Measurements from ENCODE around the gene RBBP8NL. TPM values are rescaled to one million over a fixed set of nuclear protein-coding genes. Genes with fewer than 3 reads are reported as not detected.

Gene RBBP8NL
- total RNA-seq, 1 donor from 2014 or later: not detected

DNA sequence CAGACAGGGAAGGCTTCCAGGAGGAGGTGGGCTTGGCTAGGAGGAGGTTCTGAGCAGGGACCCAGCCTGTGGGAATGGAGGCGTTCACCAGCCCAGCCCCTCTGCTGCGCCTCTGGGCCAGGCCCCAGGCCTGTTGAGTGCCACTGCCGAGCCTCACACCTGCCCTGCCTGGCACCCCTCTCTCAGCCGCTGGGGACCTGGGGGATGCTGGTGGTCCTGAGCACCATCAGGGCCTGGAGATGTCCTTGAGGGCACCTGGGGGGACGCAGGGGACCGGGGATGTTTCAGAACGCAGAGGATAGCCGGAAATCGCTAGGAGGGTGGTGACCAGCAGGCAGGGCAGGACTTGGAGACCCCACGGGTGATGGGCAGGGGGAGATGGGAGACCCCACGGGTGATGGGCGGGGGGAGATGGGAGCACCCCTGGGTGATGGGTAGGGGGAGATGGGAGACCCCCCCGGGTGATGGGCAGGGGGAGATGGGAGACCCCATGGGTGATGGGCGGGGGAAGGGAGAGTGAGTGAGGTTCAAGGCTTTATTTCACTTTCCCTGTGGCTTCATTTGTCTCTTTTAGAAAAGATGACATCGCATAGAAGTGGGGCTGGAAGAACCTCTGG, 35.7 kb upstream of the RBBP8NL start:
- ATAC-seq: no peak
- no peak for DNase-seq
- intact Hi-C loops (cut with micrococcal nuclease): no loop called here

DNA sequence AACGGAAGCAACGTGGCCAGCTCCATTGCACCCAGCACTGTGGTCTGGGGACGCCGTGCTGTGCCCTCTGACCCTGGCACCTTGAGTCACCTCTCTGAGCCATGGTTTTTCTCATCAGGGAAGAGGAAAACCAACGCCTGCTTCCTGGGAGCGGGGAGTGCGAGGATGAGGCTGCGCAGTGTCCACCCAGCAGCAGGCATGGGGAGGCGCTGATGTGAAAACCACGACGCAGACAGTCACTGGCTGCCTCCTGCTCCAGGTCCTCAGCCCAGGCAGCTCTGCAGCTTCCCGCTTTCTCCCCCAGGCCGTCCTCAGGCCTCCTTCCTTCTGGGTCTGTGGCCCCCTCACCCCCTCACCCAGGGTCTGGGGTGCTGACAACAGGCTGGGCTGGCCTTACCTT, 34.5 kb upstream of the RBBP8NL start:
- no peak for ATAC-seq
- DNase-seq: no peak
- intact Hi-C loops (cut with micrococcal nuclease): no loop called here

DNA sequence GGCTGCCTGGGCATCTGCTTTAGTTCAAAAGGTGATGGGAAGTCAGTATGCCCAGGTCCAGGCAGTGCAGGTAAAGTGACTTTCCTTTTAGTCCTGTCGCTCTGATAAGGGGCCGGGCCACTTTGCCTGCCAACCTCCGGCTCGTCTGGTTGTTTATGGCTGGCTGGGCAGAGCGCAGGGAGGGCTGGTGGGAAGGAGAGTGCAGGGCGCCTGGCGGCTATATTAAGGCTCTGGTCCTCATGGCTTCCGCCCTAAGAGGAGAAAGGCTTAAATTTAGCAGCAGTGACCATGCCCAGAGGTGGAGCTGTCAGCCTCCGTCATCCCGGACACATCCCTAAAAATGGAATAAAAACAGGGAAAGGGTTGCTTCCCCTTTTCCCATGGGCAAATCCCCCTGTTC, 33.8 kb upstream of the RBBP8NL start:
- ATAC-seq: peak; percentile 92
- intact Hi-C loops (cut with micrococcal nuclease): no loop called here

DNA sequence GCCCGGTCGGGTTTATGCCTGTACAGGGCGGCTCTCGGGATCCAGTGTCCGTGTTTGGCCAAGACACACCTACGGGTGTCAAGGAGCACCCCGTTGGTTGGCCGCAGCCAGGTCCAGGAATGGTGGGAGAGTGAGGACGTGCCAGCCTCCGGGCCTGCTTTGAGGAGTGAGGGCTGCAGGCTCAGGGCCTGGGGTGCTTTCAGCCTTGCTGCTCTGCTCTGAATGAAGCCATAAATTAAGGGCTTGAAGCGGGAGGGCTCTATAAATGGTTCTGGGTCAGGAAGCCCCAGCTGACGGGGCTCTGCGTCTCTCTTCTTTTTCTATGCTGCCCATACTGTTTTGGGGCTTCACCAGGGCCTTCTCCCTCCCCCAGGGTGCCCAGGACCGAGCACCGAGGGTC, 33.3 kb upstream of the RBBP8NL start:
- no peak for DNase-seq
- ATAC-seq: no peak
- intact Hi-C loops (cut with micrococcal nuclease): no loop called here

More for the DNA sequence above, 33.8 kb upstream of the RBBP8NL start:
- peak; percentile 80 for DNase-seq

DNA sequence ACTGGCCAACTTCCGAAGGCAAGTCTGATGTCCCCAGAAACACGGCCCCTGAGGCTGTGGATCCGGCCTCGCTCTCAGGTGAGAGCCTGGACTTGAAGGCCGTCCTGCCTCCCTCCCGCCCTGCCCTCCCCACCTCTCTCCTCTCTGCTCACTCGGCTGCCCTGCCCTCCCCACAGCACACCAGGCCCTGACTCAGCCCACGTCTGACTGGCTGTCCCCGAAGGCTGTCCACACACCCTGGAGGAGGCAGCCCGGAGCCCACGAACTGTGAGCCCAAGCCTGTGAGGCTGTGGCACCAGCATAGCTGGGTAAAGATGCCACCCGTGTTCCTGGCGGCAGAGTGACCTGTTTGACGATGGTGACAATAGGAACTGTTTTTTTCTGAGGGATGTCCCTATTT, 32.1 kb upstream of the RBBP8NL start:
- intact Hi-C loops (cut with micrococcal nuclease): no loop called here
- DNase-seq (no peak), ATAC-seq (no peak)

DNA sequence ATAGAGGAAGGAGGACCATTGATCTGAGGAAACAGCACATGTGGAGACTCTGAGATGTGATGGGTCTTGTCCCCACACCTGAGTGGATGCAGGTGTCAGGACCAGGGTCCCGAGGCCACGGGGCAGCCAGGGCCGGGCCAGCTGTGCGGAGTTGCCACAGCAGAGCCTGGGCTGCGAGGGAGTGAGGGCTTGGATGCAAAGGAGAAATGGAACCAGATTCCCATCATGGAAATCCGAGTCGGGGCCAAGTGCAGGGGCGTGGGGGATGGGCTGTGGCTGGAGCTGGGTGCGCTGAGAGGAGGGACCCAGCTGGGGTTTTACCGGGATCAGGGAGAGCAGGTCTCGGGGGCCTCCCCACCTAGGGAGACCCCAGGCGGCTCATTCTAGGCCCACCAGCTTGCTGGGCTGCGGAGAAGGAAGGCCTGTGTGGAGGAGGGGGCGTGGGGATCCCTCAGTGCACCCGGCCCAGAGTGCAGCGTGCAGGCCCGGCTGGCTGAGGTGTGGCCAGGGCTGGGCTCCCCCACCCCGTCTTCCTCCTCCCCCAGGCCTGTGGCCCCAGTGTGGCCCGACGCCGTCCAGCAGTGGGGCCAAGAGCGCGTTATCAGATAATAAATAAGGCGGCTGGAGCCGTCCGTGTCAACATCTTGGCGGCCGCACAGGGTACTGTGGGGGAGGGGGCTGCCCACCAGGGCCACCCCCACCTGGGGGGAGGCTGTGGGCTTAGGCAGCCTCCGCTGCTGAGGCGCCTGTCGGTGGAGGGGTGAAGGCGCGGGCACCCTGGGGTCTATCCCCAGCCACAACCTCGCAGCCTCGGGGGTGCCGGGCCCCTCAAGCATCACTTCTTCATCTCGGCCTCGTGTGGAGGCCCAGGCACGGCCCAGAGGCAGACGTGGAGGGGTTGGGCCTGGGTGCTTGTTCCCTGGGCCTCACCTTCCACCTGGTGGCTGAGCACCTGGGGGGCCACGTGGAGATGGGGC, 31.2 kb upstream of the RBBP8NL start:
- ATAC-seq (no peak), DNase-seq (no peak)
- intact Hi-C loops (cut with micrococcal nuclease): no loop called here

DNA sequence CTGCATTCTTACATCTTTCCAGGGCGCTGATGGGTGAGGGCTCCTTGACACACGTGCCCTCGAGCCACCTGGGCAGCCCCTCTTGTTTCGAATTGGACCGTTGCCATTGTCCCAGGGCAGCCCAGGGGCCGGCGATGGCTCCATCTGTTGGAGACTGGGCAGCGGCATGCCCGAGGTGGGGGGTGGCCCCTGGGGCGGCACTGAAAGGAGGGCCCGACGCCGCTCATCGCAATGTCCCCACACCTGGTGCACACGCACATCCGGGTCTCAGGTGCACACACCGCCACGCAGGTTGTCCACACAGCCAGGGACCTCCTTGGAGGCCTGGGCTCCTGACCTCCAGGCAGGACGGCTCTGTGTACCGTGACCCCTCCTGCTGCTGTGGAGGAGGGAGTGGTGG, 30.5 kb upstream of the RBBP8NL start:
- DNase-seq (no peak), ATAC-seq (no peak)
- intact Hi-C loops (cut with micrococcal nuclease): no loop called here

DNA sequence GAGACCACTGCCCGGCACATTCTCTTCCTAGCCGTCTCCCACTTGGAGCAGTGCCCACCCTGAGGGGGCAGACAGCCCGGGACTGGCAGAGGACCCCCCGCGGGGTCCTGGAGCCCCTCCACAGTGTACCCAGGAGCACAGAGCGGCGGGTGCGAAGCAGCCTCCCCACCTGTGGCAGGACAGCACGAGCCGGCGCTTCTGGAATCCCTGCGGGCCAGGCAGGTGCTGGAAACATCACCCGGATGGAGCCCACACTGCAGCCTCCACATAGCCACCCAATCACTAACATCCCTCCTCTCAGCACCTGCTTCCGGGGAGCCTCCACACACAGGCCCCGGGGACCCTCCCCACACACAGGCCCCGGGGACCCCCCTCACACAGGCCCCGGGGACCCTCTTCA, 29.8 kb upstream of the RBBP8NL start:
- intact Hi-C loops (cut with micrococcal nuclease): no loop called here

DNA sequence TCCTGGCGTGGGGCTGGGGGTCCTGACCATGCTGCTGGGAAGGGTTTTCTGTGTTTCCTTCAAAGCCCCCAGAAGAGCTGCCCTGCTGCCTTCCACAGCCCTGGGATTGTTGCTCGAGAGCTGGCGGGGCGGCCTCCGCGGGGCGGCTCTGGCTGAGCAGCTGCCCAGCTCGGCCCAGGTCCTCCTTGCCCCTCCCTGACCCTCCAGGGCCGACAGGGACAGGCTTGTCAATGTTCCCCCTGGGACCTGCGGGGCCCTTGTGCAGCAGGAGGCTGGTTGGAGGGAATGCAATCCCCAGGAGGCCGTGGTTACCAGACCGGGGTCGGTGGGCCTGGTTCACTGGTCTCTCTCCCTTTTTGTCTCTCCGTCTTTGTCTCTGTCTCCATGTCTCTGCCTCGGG, 28.6 kb upstream of the RBBP8NL start:
- ATAC-seq (no peak), DNase-seq (no peak)
- intact Hi-C loops (cut with micrococcal nuclease): no loop called here

More for the DNA sequence above, 29.8 kb upstream of the RBBP8NL start:
- ATAC-seq (no peak), DNase-seq (no peak)

DNA sequence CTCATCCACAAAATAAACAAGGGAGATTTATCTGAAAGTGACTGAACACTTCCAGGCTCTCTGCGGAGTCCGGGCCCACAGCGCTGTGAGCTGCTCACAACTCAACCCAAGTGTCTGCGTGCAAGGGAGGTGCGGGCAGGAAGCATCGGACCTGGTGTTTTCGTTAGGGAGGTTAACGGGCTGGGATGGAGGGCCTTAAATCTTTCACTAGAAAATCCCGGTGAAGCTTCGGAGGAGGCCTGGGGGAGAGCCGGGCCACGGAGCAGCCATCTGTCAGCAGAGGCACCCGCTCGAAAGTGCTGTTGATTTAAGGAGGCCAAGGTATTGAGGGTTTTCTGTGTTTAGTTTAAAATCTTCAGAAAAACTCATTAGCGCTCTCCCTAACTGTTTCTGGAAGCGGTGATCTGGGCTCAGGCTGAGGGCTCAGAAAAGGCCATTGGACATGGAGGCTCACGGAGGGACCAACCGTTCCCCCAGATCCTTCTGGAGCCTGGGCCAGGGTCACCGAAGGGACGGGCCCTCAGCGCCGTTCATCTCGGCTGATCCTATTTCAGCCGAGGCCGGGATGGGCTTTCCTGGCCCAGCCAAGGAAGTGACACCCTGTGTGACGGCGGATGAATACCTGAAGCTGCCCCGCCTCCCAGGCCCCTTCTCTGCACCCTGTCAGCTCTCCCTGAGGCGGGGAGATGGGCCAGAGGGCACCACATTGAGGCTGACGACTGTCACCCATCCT, 27.7 kb upstream of the RBBP8NL start:
- DNase-seq (no peak), ATAC-seq (no peak)
- intact Hi-C loops (cut with micrococcal nuclease): no loop called here

DNA sequence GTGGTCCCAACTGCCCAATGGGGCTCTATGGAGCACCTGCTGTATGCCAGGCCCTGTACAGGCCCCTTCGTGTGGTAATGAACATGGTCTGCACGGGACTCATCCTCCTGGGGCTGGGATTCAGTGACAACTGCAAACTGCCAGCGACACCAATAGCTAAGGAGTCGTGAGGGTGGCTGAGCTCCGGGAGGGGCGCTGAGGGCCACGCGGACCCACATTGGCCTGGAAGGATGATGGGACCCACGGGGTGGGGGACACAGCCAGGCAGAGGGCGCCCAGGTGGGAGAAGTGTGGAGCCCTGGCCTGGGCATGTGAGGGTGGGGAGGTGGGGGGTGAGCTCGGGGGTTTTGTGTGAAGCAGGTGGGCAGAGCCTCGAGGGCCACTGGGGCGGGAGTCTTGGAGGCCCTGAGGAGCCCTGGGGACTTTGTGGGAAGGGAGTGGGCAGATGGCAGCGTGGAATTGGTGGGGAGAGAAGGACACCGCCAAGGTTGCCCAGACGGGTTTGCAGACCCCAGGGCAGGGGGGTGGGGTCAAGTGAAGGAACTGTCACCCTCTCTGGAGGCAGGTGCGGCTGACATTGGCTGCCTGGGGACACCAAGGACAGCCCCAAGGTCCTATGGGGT, 26.0 kb upstream of the RBBP8NL start:
- DNase-seq (no peak), ATAC-seq (no peak)
- intact Hi-C loops (cut with micrococcal nuclease): no loop called here

DNA sequence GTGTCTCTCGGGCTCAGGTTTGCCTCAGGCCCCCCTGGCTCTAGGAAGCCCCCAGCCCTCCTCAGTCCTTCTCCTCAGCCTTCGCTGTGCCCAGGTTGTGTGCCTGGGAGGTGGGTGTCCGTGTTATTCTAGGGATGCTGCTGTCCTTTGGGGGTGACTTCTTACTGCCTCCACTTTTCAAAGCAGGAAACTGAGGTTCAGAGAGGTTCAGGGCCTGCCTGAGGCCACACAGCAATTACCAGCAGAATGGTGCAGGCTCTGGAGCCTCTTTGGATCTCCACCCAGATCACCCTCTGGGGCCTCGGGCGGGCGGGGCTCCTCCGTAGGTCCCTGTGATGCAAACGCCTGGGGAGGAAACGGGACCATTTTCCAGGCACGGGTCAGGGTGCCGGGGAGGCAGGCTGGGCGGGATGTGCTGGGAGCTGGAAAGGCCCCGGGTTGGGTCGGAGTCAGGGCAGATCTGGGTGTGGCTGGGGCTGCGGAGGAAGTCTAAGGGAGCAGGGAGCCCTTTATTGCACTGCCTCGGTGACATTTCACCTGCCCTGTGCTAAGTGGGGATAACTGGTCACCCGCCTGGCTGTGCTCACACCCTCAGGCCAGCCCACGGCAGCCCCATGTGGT, 25.2 kb upstream of the RBBP8NL start:
- ATAC-seq (no peak), DNase-seq (no peak)
- intact Hi-C loops (cut with micrococcal nuclease): no loop called here

DNA sequence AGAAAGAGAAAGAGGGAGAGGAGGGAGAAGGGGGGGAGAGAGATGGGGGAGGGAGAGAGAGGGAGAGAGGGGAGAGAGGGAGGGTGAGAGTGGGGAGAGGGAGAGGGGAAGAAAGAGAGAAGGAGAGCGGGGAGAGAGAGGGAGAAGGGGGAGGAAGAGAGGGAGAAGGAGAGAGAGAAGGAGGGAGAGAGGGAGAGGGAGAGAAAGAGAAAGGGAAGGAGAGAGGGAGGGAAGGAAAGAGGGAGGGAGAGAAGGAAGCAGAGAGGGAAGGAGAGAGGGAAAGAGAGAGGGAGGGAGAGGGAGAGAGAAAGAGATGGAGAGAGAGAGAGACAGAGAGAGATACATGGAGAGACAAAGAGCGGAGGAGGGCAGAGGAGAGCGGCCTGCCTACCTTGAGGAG, 24.6 kb upstream of the RBBP8NL start:
- no peak for DNase-seq
- intact Hi-C loops (cut with micrococcal nuclease): no loop called here

DNA sequence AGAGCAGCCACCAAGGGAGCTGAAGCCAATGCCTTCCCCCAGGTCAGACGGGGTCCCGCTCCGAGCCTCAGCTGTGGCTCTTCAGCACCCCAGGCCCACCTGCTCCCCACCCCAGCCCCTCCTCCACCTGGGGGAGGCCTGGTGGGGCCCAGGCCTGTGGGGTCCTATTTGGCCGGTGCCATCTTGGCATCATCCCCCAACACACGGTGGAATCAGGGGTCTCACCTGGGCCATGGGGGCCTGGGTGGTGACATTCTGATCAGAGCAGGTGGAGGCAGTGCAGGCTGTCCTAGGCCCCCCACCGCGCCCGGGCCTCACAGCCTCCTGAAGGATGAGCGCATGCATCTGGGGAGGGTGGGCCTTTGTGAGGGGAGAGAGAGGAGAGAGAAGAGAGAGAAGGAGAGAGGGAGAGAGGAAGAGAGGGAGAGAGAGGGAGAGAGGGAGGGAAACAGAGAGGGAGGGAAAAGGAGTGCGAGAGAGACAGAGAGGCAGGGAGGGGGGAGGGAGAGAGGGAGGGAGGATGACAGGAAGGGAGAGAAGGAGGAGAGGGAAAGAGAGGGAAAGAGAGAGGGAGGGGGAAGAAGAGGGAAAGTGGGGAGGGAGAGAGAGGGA, 23.9 kb upstream of the RBBP8NL start:
- no peak for DNase-seq
- intact Hi-C loops (cut with micrococcal nuclease): no loop called here
- no peak for ATAC-seq

More for the DNA sequence above, 24.6 kb upstream of the RBBP8NL start:
- ATAC-seq: no peak

DNA sequence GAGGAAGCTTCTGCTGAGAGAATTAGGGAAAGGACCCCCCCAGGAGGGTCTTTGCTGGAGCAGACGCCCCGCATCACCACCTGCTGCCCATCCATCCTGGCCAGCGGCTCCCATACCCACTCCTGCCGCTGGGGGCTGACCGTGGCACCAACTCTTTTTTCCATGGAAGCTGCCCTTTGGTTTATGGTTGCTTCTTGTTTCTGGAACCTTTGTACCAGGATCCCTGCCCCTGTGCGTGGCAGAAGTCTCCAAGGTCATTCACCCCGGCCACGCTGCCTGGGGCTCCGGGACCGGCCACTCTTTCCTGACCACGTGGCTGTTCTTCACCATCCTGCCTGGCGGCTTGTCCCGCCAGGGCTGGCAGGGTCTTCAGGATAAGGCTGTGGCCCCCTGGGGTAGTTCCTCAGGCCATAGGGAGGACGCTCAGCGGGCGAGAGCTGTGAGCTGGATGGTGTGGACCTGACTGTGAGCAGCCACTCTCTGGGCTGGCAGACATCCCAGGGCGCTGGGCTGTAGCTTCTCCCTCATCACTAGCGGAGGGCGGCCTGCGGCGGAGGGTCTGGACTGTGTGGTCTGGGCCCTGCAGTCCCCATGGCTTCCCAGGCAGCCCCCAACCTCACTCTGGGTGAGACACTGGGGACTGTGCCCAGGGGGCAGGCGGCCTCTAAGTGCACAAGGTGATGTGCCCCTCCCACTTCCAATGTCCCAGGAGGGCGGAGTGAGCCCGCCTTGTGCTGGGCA, 22.8 kb upstream of the RBBP8NL start:
- ATAC-seq: peak; percentile 79
- intact Hi-C loops (cut with micrococcal nuclease): no loop called here
- peak; percentile 72 for DNase-seq

DNA sequence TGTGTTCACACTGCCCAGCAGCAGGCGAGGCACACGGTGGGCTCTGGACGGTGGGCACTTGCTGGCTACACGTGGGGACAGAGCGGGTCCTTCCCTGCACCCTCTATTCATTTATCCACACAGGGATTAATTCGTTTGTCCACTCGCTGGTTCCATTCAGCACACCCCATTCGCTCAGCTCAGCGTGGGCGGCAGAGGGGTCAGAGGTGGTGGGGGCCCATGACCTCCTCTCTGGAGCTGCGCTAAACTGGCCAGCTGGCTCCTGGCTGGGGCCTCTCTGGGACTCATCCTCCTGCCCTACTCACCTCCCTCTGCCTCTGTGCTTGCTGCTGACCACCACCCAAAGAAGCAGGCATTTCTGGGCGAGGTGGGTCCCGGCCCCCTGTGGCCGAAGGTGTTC, 21.4 kb upstream of the RBBP8NL start:
- intact Hi-C loops (cut with micrococcal nuclease): no loop called here
- no peak for ATAC-seq
- DNase-seq: no peak

DNA sequence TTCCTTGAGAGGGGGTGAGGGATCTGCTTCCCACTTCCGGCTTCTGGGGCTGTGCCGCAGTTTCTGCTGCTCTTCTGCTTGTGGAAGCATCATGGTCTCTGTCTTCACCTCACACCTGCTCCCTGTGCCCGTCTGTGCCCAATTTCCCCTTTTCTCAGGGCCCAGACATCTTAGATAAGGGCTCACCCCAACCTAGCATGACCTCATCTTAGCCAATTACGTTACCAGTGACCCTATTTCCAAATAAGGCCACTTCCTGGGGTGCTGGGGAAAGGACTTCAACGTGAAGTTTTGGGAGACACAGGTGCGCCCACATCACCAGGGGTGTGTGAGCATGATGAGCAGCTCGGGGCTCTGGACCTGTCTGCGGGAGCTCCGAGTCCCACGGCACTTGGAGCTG, 20.7 kb upstream of the RBBP8NL start:
- no peak for ATAC-seq
- intact Hi-C loops (cut with micrococcal nuclease): no loop called here
- DNase-seq: no peak
